Measurements from ENCODE around the gene UBAP1L.
"Not testable (repeated sequence)": the region's sequence is repeated elsewhere in the genome, so short reads cannot be mapped to it uniquely, and the experiment has no call there.

Gene UBAP1L

DNA sequence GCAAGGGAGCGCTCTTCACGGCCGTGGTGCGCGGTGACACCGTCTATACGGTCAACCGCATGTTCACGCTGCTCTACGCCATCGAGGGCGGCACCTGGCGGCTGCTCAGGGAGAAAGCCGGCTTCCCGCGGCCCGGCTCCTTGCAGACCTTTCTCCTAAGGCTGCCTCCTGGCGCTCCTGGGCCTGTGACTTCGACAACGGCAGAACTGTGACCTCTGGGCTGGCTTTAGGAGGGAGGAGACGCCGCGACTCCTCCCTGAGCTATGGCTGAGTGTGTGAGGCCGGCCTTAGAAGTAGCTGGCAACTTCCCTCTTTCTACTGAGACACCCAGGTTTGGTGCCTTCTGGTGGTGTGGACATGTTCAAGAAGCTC, 37.0 kb downstream of the UBAP1L start:
- in situ Hi-C loops (cut with HindIII; ENCODE audit: low pct_ligation_motif_present, low sequenced_read_pairs): no loop called here
- peak; percentile 12 for DNase-seq
- no peak overlapping the region for H3K4me3 ChIP-seq (ENCODE audit: low read depth, low read length)
- H3K27me3 ChIP-seq (replicated peaks): peaks cover 5% of the 10 kb centered on the region
- TF ChIP-seq, protein P1, sequence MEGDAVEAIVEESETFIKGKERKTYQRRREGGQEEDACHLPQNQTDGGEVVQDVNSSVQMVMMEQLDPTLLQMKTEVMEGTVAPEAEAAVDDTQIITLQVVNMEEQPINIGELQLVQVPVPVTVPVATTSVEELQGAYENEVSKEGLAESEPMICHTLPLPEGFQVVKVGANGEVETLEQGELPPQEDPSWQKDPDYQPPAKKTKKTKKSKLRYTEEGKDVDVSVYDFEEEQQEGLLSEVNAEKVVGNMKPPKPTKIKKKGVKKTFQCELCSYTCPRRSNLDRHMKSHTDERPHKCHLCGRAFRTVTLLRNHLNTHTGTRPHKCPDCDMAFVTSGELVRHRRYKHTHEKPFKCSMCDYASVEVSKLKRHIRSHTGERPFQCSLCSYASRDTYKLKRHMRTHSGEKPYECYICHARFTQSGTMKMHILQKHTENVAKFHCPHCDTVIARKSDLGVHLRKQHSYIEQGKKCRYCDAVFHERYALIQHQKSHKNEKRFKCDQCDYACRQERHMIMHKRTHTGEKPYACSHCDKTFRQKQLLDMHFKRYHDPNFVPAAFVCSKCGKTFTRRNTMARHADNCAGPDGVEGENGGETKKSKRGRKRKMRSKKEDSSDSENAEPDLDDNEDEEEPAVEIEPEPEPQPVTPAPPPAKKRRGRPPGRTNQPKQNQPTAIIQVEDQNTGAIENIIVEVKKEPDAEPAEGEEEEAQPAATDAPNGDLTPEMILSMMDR (IDR thresholded peaks at IDR 0.05; ENCODE audit: low read depth, low read length, missing control alignments): peak; percentile 77
- H3K27ac ChIP-seq: no peak overlapping the region
- no peaks in the 10 kb centered on the region for H3K36me3 ChIP-seq (replicated peaks)

DNA sequence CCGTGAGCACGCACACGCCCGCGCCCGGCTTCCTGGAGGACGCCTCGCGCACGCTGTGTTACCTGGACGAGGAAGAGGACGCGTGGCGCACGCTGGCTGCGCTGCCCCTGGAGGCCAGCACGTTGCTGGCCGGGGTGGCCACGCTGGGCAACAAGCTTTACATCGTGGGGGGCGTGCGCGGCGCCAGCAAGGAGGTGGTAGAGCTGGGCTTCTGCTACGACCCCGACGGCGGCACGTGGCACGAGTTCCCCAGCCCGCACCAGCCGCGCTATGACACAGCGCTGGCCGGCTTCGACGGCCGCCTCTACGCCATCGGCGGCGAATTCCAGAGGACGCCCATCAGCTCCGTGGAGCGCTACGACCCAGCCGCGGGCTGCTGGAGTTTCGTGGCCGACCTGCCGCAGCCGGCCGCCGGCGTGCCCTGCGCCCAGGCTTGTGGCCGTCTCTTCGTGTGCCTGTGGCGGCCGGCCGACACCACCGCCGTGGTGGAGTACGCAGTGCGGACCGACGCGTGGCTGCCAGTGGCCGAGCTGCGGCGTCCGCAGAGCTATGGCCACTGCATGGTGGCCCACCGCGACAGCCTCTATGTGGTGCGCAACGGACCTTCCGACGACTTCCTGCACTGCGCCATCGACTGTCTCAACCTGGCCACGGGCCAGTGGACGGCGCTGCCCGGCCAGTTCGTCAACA, 37.6 kb downstream of the UBAP1L start:
- Histone ChIP-seq H3K27ac (no peak overlapping the region), H3K27me3 (replicated peaks) (peaks cover 5% of the 10 kb centered on the region), H3K4me3 (ENCODE audit: low read depth, low read length) (no peak overlapping the region), H3K36me3 (replicated peaks) (no peaks in the 10 kb centered on the region)
- in situ Hi-C loops (cut with HindIII; ENCODE audit: low pct_ligation_motif_present, low sequenced_read_pairs): no loop called here
- TF ChIP-seq, protein P1 (IDR thresholded peaks at IDR 0.05; ENCODE audit: low read depth, low read length, missing control alignments): no peak
- DNase-seq: no peak

DNA sequence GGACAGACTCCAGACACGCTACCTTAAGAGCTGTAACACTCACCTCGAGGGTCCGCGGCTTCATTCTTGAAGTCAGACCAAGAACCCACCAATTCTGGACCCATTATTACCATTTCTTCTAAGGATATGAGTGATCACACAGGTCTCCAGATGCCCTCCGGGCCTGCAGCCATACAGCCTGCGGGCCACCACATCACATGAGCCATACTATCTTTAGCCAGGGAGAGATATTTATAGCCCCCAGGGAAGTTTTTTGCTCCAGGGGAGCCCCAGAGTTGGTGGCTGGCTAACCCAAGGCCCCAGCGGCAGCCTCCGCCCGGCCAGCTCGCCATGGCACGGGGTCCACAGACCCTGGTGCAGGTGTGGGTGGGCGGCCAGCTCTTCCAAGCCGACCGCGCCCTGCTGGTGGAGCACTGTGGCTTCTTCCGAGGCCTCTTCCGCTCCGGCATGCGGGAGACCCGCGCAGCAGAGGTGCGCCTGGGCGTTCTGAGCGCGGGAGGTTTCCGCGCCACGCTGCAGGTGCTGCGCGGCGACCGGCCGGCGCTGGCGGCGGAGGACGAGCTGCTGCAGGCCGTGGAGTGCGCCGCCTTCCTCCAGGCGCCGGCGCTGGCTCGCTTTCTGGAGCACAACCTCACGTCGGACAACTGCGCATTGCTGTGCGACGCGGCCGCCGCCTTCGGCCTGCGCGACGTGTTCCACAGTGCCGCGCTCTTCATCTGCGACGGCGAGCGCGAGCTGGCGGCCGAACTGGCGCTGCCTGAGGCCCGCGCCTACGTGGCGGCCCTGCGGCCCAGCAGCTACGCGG, 38.3 kb downstream of the UBAP1L start, which contains the start of gene KBTBD13:
TSS of gene KBTBD13 (plus strand) at position 261 of the 805 bp plus-strand sequence. CDS start at position 331, 70 bp downstream.
- peaks cover 5% of the 10 kb centered on the region for H3K27me3 ChIP-seq (replicated peaks)
- TF ChIP-seq, protein P1 (IDR thresholded peaks at IDR 0.05; ENCODE audit: low read depth, low read length, missing control alignments): no peak
- H3K27ac ChIP-seq: no peak within 1 kb of the TSS
- H3K4me3 ChIP-seq (ENCODE audit: low read depth, low read length): no peak within 1 kb of the TSS
- in situ Hi-C loops (cut with HindIII; ENCODE audit: low pct_ligation_motif_present, low sequenced_read_pairs): no loop called here
- DNase-seq: no peak
- H3K36me3 ChIP-seq (replicated peaks): no peaks in the 10 kb centered on the region

DNA sequence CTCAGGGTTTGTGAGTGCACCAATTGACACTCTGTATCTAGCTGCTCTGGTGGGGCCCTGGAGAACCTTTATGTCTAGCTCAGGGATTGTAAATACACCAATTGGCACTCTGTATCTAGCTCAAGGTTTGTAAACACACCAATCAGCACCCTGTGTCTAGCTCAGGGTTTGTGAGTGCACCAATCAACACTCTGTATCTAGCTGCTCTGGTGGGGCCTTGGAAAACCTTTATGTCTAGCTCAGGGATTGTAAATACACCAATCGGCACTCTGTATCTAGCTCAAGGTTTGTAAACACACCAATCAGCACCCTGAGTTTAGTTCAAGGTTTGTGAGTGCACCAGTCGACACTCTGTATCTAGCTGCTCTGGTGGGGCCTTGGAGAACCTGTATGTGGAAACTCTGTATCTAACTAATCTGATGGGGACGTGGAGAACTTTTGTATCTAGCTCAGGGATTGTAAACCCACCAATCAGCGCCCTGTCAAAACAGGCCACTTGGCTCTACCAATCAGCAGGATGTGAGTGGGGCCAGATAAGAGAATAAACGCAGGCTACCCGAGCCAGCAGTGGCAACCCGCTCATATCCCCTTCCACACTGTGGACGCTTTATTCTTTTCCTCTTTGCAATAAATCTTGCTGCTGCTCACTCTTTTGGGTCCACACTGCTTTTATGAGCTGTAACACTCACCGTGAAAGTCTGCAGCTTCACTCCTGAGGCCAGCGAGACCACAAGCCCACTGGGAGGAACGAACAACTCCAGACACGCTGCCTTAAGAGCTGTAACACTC, 39.2 kb downstream of the UBAP1L start:
- H3K4me3 ChIP-seq (ENCODE audit: low read depth, low read length); H3K27ac ChIP-seq; in situ Hi-C loops (cut with HindIII; ENCODE audit: low pct_ligation_motif_present, low sequenced_read_pairs); H3K36me3 ChIP-seq (replicated peaks); DNase-seq; H3K27me3 ChIP-seq (replicated peaks): not testable (repeated sequence)

DNA sequence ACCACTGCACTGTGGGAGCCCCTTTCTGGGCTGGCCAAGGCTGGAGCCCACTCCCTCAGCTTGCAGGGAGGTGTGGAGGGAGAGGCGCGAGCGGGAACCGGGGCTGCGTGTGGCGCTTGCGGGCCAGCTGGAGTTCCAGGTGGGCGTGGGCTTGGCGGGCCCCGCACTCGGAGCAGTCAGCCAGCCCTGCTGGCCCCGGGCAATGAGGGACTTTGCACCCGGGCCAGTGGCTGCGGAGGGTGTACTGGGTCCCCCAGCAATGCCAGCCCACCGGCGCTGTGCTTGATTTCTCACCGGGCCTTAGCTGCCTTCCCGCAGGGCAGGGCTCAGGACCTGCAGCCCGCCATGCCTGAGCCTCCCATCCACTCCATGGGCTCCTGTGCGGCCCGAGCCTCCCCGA, 40.1 kb downstream of the UBAP1L start:
- in situ Hi-C loops (cut with HindIII; ENCODE audit: low pct_ligation_motif_present, low sequenced_read_pairs); H3K36me3 ChIP-seq (replicated peaks); H3K27me3 ChIP-seq (replicated peaks); H3K4me3 ChIP-seq (ENCODE audit: low read depth, low read length); DNase-seq; H3K27ac ChIP-seq: not testable (repeated sequence)

DNA sequence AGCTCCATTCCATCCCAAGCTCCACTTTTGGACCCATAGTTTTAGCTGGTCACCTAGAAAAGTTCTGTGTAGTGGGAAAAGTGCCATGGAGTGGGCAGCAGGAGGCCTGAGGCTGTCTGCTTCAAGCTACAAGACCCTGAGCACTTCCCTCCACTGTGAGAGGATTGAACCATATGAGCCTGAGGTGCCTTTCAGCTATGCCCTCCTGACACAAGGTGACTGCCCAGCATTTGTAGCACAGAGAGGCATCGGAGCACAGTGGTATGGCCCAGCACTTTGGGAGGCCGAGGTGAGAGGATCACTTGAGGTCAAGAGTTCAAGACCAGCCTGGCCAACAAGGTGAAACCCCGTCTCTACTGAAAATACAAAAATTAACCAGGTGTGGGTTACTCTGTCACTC, 42.4 kb downstream of the UBAP1L start:
- TF ChIP-seq, protein P1 (IDR thresholded peaks at IDR 0.05; ENCODE audit: low read depth, low read length, missing control alignments): no peak
- Histone ChIP-seq H3K36me3 (replicated peaks) (no peaks in the 10 kb centered on the region), H3K4me3 (ENCODE audit: low read depth, low read length) (no peak overlapping the region), H3K27me3 (replicated peaks) (peaks cover 3% of the 10 kb centered on the region), H3K27ac (no peak overlapping the region)
- in situ Hi-C loops (cut with HindIII; ENCODE audit: low pct_ligation_motif_present, low sequenced_read_pairs): no loop called here
- no peak for DNase-seq

All from brain microvascular endothelial cell (primary cell).